ENCODE measurements around the gene GGT7. TPM values are rescaled to one million over a fixed set of nuclear protein-coding genes. Genes with fewer than 3 reads are reported as not detected.

Gene GGT7
- total and polyA plus RNA-seq, 9 of the 15 experiments (the other 6 are each of a cell fraction or from before 2014, with no cell fraction given): 0.04 to 18.3 (median 5.9) TPM

DNA sequence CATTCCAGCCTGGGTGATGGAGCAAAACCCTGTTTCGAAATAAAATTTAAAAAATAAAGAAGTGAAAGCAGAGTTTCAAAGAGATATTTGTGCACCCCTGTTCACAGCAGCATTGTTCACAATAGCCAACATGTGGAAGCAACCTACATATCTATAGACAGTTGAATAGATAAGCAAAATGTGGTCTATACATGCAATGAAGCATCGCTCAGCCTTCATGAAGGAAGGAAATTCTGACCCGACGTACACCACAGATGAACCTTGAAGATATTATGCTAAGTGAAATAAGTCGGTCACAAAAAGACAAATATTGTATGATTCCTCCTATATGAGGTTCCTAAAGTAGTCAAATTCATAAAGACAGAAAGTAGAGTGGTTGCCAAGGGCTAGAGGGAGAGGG, 40.7 kb downstream of the GGT7 start:
- no peak for ATAC-seq
- TF ChIP-seq, protein P1, sequence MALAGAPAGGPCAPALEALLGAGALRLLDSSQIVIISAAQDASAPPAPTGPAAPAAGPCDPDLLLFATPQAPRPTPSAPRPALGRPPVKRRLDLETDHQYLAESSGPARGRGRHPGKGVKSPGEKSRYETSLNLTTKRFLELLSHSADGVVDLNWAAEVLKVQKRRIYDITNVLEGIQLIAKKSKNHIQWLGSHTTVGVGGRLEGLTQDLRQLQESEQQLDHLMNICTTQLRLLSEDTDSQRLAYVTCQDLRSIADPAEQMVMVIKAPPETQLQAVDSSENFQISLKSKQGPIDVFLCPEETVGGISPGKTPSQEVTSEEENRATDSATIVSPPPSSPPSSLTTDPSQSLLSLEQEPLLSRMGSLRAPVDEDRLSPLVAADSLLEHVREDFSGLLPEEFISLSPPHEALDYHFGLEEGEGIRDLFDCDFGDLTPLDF (CRISPR knock-in tag; IDR thresholded peaks at IDR 0.05): no peak
- TF ChIP-seq TGIF2 (CRISPR knock-in tag; IDR thresholded peaks at IDR 0.05) (no peak), ZNF766 (CRISPR knock-in tag; conservative IDR thresholded peaks at IDR 0.05) (no peak), ZNF24 (IDR thresholded peaks at IDR 0.05) (no peak), CBFB (CRISPR knock-in tag; IDR thresholded peaks at IDR 0.05) (no peak), ESRRB (CRISPR knock-in tag; IDR thresholded peaks at IDR 0.05; ENCODE audit: borderline replicate concordance) (no peak), ZNF444 (CRISPR knock-in tag; IDR thresholded peaks at IDR 0.05) (no peak)
- TF ChIP-seq, protein P2, sequence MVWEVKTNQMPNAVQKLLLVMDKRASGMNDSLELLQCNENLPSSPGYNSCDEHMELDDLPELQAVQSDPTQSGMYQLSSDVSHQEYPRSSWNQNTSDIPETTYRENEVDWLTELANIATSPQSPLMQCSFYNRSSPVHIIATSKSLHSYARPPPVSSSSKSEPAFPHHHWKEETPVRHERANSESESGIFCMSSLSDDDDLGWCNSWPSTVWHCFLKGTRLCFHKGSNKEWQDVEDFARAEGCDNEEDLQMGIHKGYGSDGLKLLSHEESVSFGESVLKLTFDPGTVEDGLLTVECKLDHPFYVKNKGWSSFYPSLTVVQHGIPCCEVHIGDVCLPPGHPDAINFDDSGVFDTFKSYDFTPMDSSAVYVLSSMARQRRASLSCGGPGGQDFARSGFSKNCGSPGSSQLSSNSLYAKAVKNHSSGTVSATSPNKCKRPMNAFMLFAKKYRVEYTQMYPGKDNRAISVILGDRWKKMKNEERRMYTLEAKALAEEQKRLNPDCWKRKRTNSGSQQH (CRISPR knock-in tag; IDR thresholded peaks at IDR 0.05): no peak
- TF ChIP-seq, protein P3, sequence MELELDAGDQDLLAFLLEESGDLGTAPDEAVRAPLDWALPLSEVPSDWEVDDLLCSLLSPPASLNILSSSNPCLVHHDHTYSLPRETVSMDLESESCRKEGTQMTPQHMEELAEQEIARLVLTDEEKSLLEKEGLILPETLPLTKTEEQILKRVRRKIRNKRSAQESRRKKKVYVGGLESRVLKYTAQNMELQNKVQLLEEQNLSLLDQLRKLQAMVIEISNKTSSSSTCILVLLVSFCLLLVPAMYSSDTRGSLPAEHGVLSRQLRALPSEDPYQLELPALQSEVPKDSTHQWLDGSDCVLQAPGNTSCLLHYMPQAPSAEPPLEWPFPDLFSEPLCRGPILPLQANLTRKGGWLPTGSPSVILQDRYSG (tag; conservative IDR thresholded peaks at IDR 0.05; ENCODE audit: low read depth): no peak
- 3% methylated on average over 5 of the region's 5 CpGs for WGBS (ENCODE audit: insufficient coverage, low coverage, missing lambda C conversion rate)
- Histone ChIP-seq H2AFZ (ENCODE audit: low read depth, low read length) (no peak overlapping the region), H3K9ac (ENCODE audit: insufficient read depth in 1 of 2, low read depth in 2 of 2, low read length in 2 of 2) (no peak overlapping the region; a peak in 1 of 4 replicates), H3K9me1 (ENCODE audit: control insufficient read depth, insufficient read depth, low read length) (no peaks in the 10 kb centered on the region), H3K79me2 (ENCODE audit: control insufficient read depth, insufficient read depth, low read length) (no peaks in the 10 kb centered on the region), H3K4me3 (no peak overlapping the region), H3K4me2 (ENCODE audit: insufficient read depth, low read length) (no peak overlapping the region), H3K9me3 (replicated peaks; ENCODE audit: control insufficient read depth, insufficient read depth, low read depth, low read length) (no peaks in the 10 kb centered on the region; the same call in 1 of the 2 replicates), H4K20me1 (replicated peaks; ENCODE audit: control insufficient read depth, insufficient read depth, low read length) (no peaks in the 10 kb centered on the region), H3K36me3 (ENCODE audit: control insufficient read depth, insufficient read depth, low read length) (no peaks in the 10 kb centered on the region), H3K4me1 (replicated peaks in 1 of 2; ENCODE audit: control insufficient read depth in 2 of 2, insufficient read depth in 2 of 2, low read length in 2 of 2) (peaks cover 10 to 15% of the 10 kb centered on the region in 2 experiments; a peak in 4 of 5 replicates), H3K27me3 (ENCODE audit: control insufficient read depth in 2 of 2, insufficient read depth in 2 of 2, low read length in 2 of 2) (no peaks in the 10 kb centered on the region), H3K27ac (ENCODE audit: extremely low read depth, low read depth, low read length) (no peak overlapping the region)
- no peak for DNase-seq (ENCODE audit: extremely low read depth in 1 of 4, low spot score in 3 of 4)
- POLR2A ChIA-PET: interaction anchor here (1.0 to 2.0 kb wide), 2 partner anchors 11 to 301 kb away, joined by 3 to 5 read pairs; no protein-coding TSS in a partner anchor
- intact Hi-C loops (cut with micrococcal nuclease) (loop anchor here (5.0 to 10.0 kb wide), 3 partner anchors 315 to 433 kb away; partner anchors contain the start of gene EDEM2), in situ Hi-C loops (cut with MboI) (loop anchor here (10.0 kb wide), 1 partner anchor 383 kb away; no protein-coding TSS in a partner anchor)
- no TSS peak for BruUV-seq (replicated peaks)
- CTCF ChIA-PET (ENCODE audit: low intra/inter-chr PET ratio): no interaction called here
- no peak for FAIRE-seq
